Subcutaneous adipose tissue (tissue), 4 donors: ENCODE measurements around the gene MBOAT1. TPM values are rescaled to one million over a fixed set of nuclear protein-coding genes. Genes with fewer than 3 reads are reported as not detected.

Experiments used
- total RNA-seq, 4 donors: library from RNA; depleted of rRNA; stranded (reverse); fragments of >200 nt; gene quantifications; one replicate each; pipeline ENCODE4 v1.1.0, GENCODE V29; 2016
- TF ChIP-seq, protein P1 (sequence below): fragments of 450-650 bp; IDR thresholded peaks from one replicate; pipeline ENCODE4 v1.5.1; 2016; ENCODE audit warnings: low read depth, mild to moderate bottlenecking, control low read depth, antibody characterized with exemption, moderate library complexity

Gene MBOAT1
- total RNA-seq, 4 donors from 2014 or later: 7.7 to 15.6 (median 12.9) TPM

DNA sequence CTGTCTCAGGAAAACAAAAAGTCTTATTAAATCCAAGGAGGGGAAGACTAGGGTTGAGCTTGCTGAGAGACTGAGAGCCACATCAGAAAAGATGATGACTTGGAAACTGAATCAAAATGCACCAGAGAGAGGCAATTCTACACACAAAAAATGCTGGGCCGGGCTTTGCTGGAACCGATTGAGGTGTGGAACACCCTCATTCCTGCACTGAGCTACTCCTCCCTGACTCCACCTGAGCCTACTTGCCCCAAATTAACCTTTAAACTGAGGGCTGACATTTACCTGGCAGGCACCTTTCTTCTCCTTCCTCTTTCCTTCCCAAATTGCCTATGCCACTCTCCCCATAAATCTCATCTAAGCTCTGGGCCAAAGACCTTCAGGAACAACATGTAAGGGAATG lies 40.8 kb upstream of the MBOAT1 start:
- TF ChIP-seq, protein P1, sequence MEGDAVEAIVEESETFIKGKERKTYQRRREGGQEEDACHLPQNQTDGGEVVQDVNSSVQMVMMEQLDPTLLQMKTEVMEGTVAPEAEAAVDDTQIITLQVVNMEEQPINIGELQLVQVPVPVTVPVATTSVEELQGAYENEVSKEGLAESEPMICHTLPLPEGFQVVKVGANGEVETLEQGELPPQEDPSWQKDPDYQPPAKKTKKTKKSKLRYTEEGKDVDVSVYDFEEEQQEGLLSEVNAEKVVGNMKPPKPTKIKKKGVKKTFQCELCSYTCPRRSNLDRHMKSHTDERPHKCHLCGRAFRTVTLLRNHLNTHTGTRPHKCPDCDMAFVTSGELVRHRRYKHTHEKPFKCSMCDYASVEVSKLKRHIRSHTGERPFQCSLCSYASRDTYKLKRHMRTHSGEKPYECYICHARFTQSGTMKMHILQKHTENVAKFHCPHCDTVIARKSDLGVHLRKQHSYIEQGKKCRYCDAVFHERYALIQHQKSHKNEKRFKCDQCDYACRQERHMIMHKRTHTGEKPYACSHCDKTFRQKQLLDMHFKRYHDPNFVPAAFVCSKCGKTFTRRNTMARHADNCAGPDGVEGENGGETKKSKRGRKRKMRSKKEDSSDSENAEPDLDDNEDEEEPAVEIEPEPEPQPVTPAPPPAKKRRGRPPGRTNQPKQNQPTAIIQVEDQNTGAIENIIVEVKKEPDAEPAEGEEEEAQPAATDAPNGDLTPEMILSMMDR: no peak

DNA sequence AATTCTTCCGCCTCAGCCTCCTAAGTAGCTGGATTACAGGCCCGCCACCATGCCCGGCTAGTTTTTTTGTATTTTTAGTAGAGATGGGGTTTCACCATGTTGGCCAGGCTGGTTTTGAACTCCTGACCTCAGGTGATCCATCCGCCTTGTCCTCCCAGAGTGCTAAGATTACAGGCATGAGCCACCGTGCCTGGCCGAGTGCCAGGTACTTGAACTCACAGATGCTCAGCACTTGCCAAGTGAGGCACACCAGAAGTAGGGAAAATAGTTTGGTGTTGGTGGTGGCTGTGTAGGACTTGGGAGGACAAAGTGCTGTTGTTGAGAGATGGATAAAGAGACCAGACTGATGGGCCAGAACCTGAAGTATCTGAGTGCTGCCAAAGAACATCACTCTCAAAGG lies 40.0 kb upstream of the MBOAT1 start:
- TF ChIP-seq, protein P1: no peak

DNA sequence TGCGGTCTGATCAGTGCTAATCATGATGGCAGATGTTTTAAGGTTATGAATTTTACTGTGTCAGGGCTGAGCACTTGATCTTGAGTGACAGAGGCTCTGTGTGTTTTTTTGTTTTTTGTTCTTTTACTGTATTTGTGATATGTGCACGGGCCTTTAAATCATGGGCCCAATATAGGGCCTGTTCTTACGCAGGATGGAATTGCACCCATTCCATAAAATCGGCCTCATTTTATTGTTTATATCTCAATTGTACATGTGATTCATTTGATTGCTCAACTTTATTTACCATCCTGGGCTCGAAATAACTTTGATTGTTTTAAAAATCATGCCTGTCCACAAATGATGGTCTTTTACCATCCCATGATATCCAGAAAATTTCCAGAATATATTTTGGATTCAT lies 39.3 kb upstream of the MBOAT1 start:
- TF ChIP-seq, protein P1: no peak

DNA sequence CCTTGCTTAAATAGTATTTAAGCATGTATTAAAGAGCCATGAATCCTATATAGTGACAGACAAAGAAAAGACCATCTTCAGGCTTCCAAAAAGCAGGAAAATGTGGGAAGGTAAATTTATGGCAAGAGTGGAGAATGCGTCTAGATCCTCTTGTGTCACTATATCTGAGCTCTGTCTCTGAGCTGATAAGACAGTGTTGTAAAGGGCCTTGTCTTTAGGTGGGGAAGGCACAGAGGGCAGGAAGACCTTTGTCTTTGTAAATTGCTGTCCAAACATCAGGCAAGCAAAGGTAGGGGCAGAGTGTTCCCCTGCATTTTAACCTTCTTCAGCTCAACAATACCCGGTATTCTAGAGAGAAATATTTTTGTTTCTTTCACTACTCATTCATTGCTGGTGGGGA lies 33.9 kb upstream of the MBOAT1 start:
- TF ChIP-seq, protein P1: no peak

DNA sequence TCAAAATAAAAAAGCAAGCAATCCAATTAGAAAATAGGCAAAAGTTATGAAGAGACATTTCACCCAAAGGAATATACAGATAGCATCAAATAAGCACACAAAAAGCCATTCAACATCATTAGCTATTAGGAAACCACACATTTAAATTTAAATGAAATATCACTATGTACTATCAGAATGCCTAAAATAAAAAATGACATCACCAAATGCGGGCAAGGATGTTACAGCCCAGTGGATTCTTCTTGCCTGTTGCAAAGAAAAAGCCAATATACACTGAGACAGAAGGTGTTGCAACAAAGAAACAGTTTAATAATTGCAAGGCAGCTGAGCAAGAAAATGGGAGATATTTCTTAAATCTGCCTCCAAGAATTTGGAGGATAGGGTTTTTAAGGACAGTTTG lies 31.0 kb upstream of the MBOAT1 start:
- TF ChIP-seq, protein P1: no peak

DNA sequence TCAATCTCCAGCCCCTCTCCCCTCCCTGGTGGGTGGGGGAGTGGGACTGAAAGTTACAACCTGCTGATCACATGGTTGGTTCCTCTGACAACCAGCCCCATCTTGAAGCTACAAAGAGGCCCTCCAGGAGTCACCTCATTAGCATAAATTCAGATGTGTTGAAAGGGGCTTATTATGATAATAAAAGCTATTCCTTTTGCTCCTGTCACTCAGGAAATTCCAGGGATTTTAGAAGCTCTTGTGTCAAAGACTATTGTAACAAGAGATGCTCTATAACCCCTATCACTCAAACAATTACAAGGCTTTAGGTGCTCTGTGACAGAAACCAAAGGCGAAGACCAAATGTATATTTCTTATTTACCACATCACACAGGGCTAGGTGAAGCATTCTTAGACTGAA lies 30.1 kb upstream of the MBOAT1 start:
- TF ChIP-seq, protein P1: no peak

DNA sequence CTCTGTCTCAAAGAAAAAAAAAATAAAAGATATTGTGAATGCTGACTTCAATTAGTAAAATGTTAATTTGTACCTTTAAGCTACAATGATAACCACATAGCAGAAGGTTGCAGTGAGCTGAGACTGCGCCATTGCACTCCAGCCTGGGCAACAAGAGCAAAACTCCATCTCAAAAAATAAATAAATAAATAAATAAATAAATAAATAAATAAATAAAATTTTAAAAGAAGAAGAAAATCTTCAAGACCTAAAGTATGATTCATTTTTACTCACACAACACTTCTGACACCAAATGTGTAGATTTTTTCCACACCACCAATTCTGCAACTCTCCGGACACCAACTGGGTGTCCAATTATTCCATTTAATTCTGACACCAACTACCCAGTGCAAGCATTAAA lies 28.8 kb upstream of the MBOAT1 start:
- TF ChIP-seq, protein P1: no peak
